WTC11 (cell line): ENCODE measurements around the gene LIX1L.

ENCODE experiments used
- CTCF ChIP-seq: fragments of 200-600 bp; IDR thresholded peaks from 2 replicates; pipeline ENCODE4 v1.8.0; 2022; ENCODE audit warnings: antibody characterized with exemption
- RELA ChIP-seq: sonication (generic); formaldehyde crosslinking; IDR thresholded peaks from 2 replicates; pipeline ENCODE4 v1.8.1; 2022; ENCODE audit warnings: missing genetic modification reagents, mild to moderate bottlenecking, borderline replicate concordance
- SMAD3 ChIP-seq: sonication (generic); formaldehyde crosslinking; IDR thresholded peaks from 2 replicates; pipeline ENCODE4 v1.8.0; 2022; ENCODE audit warnings: missing genetic modification reagents, mild to moderate bottlenecking, borderline replicate concordance
- ZNF138 ChIP-seq: sonication (generic); formaldehyde crosslinking; conservative IDR thresholded peaks from 2 replicates; pipeline ENCODE4 v1.8.1; 2022; ENCODE audit warnings: mild to moderate bottlenecking, moderate library complexity, missing genetic modification reagents

DNA sequence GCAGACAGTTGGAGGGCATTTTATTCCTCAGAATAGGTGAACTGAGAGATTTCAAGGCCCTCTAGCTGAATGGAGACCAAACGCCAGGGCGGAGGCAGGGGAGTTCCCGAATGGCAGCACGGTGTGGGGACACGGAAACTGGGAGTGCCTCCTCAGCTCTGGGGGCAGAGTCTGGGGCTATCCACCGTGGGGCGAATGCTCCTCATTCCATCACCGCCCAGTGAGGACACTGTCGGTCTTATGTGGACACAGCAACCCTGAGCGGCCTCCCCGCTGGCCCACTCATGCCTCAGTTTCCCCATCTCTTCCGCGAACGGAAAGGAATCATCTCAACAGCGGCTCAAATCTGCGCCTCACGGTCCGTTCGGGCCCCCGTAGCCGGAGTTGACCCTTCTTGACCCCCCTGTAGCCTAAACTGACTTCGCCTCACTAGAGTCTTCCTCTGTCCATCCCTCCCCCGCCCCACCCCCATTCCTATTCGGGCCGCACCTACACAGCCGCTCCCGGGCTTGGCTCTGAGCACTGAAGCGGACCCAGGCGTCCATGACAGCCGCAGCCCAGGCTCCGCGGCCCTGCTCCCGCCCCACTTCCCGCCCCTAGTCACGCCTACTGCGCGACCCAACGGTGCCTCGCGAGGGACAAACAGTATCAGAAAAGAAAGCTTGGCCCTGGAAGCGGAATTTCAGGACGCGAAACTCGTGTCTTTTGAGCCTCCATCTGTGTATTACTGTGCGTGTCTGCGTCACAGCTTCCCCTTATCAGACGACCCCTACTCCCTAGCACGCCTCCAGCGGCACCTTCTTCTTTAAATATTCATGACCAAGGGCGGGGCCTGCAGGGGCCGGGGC, 39.4 kb downstream of the LIX1L start, which contains the start of gene PEX11B:
- no peak for TF ChIP-seq CTCF
- no peak for TF ChIP-seq ZNF138
- no peak for TF ChIP-seq SMAD3 (CRISPR knock-in tag)
- TF ChIP-seq RELA (CRISPR knock-in tag) = no peak
